CD4-positive, alpha-beta T cell treated with Interleukin-17A for 4 hours (primary cell): ENCODE results near the gene CLBA1.

ENCODE experiments used
- DNase-seq: peaks from one replicate; pipeline ENCODE4 v3.0.0-alpha.2; 2020; ENCODE audit warnings: mixed read lengths

The CLBA1 gene

GRCh38 chr14:104970231-104971068 is 15.1 kb upstream of the CLBA1 start:
- no peak for DNase-seq

DNA sequence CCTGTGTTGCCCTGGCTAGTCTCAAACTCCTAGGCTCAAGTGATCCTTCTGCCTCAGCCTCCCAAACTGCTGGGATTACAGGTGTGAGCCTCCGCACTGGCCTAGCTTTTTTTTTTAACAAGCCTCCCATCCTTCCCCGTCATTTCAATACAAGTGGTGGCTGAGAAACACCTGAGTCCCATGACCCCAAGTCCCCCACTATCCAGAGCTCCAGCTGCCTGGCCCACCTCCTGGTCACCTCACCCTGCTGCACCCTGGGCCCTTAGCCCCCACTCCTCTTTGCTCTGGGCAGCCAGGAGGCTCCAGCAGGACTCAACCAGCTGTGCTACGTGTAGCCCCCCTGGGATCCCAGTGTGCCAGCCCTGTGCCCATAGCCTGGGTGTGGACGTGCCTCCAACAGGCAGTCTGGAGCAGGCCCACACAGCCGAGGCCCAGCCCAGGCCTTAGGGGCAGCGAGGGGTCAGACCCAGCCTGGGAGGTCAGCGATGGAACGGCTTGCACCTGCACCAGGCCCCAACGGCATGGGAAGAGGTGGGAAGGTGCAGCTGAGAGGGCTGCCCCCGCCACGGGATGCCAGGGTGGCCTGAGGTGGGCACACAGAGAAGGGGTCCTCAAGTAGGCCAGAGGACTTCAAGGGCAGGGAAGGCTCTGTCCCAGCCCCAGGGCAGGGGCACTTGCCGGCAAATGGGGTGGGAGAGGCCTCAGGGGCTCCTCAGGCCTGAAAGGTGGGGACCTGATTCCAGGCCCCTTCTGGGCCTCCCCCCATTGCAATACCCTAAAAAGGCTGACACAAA is 13.9 kb upstream of the CLBA1 start:
- no peak for DNase-seq

GRCh38 chr14:104972301-104973134 is 13.1 kb upstream of the CLBA1 start:
- DNase-seq: no peak

DNA sequence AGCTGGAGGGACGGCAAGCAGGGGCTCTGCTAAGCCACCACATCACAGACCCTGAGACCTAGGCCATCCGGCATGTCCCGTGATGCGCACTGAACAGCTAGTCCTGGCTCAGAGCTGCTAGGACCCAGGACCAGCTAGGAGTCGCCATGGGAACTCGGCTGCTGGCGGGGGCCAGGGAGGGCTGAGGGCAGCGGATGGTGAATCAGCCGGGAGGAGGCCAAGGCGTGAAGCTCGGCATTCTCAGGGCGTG is 12.5 kb upstream of the CLBA1 start:
- DNase-seq: no peak

DNA sequence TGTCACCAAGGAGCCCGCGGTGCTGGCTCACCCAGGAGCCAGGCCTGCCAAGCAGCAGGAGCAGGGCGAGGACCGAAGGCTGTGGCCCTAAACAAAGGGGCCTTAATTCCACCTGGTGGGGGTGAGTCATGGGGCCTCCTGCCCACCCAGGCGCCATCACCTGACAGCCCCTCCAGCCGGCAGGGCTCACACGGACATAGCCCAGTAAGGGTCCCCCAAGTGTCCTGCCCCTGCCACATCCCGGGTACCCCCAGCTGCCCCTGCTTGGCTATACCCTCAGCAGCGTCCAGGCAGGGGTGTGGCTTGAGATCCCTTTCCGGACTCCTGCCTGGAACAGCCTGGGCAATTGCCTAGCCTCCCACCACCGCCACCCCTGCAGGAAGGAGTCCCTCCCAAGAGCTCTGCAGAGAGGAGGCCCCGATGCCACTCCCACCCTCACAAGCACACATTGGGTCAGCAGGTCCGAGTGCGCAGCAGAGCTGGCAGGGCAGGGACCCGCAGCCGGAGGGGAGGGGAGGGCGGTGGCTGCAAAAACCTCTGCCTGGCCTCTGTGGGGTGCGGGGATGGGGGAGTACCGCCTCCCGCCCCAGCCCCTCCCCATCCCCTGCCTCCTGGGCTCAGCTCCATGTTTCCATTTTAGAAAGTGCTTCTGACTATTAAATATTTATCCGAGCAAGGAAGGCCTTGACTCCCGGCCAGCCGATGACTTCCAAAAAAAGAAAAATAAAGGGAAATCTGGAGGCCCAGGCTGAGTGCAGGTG is 12.0 kb upstream of the CLBA1 start:
- no peak for DNase-seq

- DNase-seq: no peak
These were observed 11.4 kb upstream of the CLBA1 start for GRCh38 chr14:104974146-104974541.

- no peak for DNase-seq
These were observed 10.8 kb upstream of the CLBA1 start for GRCh38 chr14:104974665-104975390.

DNA sequence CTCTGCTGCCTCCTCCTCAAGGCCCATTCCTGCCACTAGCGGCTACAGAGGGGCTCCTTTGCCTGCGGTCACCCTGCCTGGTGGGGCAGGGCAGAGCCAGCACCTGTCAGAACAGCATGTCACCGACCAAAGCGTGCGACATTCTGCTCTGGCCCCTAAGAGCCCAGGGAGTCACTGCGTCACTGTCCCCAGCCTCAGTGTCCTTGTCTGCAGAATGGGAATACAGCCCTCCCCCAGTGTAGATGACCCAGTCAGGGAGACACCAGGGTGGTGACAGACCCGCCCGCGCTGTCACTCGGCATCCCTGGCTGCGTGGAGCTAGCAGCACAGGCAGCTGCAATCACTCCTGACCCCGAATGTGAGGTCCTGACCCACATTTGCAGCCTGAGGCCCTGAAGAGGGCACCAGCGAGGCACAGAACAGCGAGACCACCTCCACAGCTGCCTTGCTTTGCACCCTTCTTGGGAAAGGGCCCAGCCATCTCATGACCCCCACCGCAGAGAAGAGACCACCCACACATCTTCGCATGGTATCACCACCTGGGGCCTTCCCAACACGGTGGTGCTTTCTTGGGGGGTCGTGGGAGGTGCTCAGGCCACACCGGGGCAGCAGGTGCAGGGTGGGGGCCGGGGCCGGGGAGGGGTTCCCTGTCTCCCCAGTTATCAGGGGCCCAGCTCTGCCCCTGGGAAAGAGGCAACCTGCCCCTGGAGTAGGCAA is 9.9 kb upstream of the CLBA1 start:
- DNase-seq: peak; percentile 34

DNA sequence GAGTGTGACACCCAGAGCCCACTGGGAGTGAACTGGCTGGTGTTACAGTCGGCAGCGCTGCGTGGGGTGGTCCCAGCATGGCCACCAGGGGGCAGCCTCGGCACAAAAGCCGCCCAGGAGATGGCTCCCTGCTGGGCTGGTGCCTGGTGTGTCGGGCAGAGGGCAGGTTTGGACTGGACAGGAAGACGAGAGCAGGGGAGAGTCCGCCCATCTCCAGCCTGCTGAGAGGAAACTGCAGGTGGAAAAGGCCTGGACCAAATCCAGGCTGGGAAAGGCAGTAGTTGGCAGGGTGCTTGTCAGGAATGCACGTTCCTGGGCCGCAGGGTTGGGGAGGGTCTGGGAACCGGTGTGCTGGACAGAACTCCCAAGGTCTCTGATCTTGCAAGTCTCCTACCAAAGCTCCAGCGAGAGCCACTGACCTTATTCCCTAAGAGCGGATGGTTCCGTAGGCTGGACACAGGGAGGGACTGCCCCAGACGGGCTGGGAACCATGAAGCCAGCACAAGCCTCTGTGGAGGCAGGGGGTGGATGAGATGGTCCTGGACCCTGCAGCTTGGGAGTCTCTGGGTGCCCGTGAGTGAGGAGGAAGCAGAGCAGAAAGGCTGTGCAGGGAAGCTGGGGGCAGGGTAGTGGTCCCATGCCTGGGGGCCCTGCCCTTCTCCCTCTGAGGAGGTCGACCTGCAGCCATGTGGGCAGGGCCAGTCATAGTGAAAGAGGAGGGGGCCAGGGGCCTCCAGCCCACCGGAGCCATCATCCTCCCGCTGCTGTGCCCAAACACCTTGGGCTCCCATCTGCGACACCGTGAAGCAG is 9.2 kb upstream of the CLBA1 start:
- DNase-seq: peak; percentile 91

- DNase-seq: no peak
These were observed 8.4 kb upstream of the CLBA1 start for GRCh38 chr14:104977008-104977680.

DNA sequence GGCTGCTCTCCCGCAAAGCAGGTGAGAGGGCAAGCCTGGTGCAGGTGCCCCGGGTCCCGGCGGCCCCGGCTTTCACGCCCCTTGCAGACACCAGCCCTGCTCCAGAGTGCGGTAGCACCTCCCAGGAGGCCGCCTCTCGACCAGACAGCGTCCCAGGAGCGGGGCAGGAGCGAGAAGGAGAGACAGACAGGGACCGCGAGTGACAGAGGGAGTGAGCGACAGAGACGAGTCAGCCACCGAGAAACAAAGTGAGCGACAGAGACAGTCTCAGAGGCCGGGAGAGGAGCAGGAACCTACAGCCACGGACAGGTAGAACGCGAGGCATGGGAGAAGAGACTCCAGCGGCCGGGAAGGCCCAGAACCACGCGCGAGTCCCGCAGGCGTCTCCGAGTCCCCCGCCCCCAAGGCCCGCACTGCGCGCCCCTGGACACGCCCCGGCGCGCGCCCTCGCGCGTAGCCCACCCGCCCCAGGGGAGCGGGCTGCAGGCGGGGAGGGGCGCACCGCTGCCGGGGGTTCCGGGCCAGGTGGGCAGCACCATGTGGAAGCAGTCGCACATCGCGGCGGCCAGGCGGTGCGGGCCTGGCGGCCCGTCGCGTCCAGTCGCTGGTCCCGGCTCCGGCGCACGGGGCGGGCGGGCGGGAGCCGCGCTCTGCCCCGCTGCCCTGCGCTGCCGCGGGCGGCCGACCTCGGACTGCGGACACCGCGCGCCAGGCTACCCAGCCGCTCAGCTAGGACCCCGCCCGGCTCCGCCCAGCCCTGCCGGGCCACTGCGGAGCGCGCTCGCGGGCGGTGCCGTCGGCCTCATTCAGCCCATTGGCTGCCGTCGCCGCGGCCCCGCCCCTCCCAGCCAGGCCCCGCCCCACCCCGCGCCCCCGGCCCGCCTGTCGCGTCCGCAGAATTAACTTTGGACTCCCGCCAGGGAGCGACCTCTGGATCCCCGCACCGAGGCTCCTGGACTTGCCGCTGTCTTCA is 7.6 kb upstream of the CLBA1 start, which contains the start of gene AHNAK2:
Gene AHNAK2 (minus strand): TSS at position 694 of the 973 bp plus-strand sequence. CDS start 137 bp downstream, at position 557.
- DNase-seq: peak; percentile 60

- no peak for DNase-seq
These were observed 6.6 kb upstream of the CLBA1 start for GRCh38 chr14:104978746-104979691.

DNA sequence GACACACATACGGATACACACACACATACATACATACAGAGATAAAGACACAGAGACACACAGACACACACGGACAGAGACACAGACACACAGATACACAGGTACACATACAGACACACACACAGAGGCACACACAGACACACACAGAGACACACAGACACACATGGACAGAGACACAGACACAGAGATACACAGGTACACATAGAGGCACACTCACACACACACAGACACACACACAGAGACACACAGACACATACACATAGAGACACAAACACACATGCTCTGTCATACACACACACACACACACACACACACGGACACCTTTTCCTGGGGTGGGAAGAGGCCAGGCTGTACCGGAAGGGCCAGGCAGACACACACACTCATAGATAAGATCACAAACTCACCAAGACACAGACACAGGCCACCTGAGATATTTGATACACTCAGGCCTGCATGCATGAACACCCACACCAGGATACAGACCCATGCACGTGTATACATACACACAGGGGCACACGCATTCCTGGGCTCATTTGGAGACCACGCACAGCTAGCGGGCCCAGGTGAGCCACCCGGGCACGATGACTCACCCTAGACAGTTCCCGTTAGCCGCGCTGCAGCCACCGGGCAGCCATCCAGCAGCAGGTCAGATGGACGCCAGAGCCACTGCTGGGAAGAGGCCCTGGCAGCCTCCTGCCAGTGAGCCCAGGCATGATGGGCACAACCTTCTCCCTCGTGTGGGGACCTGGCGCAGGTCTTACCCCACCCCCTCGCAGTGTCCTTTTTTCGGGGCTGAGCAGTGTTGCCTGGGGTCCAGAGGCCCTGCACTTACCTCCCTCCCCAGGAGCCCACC is 5.6 kb upstream of the CLBA1 start:
- DNase-seq: no peak

DNA sequence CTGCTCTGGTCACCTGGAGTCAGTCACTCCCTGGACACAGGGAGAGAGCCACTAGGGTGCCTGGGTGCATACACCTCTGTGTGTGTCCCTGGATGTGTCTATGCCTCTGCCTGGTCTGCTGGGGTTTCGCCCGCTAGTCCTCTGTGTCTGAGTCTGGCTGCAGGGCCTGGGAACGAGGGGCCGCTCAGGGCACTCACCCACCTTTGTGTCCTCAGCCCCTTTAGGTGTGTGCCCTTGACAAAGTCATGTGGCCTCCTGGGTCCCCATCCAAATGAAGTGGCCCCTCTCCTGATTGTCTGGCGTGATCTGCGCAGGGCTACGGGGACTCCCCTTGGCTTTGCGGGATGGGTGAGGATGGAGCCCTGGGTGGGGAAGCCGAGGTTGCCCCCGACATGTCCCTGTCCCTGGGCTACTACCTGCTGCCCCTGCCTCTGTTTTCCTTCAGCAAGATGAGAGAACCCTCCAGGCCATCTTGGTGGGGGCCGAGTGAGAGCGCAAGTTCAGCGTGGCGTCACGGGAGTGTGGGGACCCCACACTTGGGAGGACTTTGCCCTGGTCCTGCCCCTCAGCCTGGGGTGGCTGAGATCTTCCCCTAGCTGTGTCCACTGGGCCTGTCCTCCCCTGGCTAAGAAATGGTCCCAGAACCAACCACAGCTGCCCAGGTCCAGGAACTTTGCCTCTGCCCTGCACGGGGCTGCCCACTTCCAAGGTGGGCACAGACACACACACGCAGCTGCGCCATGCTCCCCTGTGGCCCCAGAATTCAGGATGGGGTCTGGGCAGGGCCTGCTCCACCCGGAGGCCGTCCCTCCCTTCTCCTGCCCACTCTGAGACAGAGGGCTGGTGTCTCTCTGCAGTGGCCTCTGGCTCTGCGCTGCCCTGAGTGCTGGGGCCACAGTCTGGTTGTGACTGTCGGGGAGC is 4.7 kb upstream of the CLBA1 start:
- DNase-seq: no peak
